Pancreas (tissue), 10 donors: ENCODE data around the gene MYL4. TPM values are rescaled to one million over a fixed set of nuclear protein-coding genes. Genes with fewer than 3 reads are reported as not detected.

ENCODE experiments used
- ATAC-seq, 4 donors: fragments of 200-7000 bp; cut with Tn5 transposase; one replicate each; pipeline versions ENCODE4 v1.8.0 to v1.9.1; 2020; ENCODE audit warnings: mild to moderate bottlenecking in 4 of 4, moderate library complexity in 4 of 4
- DNase-seq, 6 donors: peaks; one replicate each; pipeline ENCODE4 v3.0.0-alpha.2; 2020
- FAIRE-seq: peaks from 2 replicates; lab custom pipeline; 2012; peaks lifted over from hg19 to GRCh38; lab: Jason Lieb, UNC
- H3K27ac ChIP-seq, 4 donors: fragments of 200-600 bp; sonication (generic); 1 replicate in 3 of 4; 2 replicates in 1 of 4; pipeline versions ENCODE4 v1.5.0 to v1.8.0; 2020
- H3K27me3 ChIP-seq, 4 donors: fragments of 200-600 bp; one replicate each; pipeline ENCODE4 v1.8.0; 2021
- H3K36me3 ChIP-seq, 3 donors: fragments of 200-600 bp; sonication (generic) in 1 of 3; one replicate each; pipeline versions ENCODE4 v1.5.0 to v1.8.0; 2020 to 2021
- H3K4me1 ChIP-seq, 3 donors: fragments of 200-600 bp; one replicate each; pipeline ENCODE4 v1.8.0; 2021
- H3K4me3 ChIP-seq, 4 donors: fragments of 200-600 bp; sonication (generic) in 2 of 4; one replicate each; pipeline versions ENCODE4 v1.5.0 to v1.8.0; 2020 to 2021
- H3K9me3 ChIP-seq, 4 donors: fragments of 200-600 bp; one replicate each; pipeline ENCODE4 v1.8.0; 2021
- WGBS, 2 donors: extraction: QIAGEN DNeasy Blood & Tissue Kit; methylation state at CpG; one replicate each; pipeline ENCODE4 v1.1.7; 2013; 5-methylcytosine and 5-hydroxymethylcytosine counted together
- intact Hi-C, 3 donors: fragments of 100-400 bp; cut with DNase I; formaldehyde crosslinking; loops; one replicate each; pipeline versions ENCODE4 v1.11.1 to v1.14.2; 2022
- polyA plus RNA-seq, 2 donors: library from polyadenylated mRNA; stranded (reverse); fragments of 200-250 nt; gene quantifications; one replicate each; pipeline ENCODE4 v1.2.3, GENCODE V29; 2013
- total RNA-seq, 6 donors: library from RNA; stranded (reverse); fragmentation: NEBNext Ultra II Directional in 4 of 6; extraction: Animal tissue kit (Norgen Biotek cat#: 25700) in 4 of 6; gene quantifications; one replicate each; pipeline versions ENCODE4 v1.2.1 to v1.2.4, GENCODE V29; 2021 to 2023
- TF ChIP-seq, protein P1 (sequence below), 4 donors: fragments of 200-600 bp; sonication (generic) in 3 of 4; IDR thresholded peaks; one replicate each; pipeline versions ENCODE4 v1.5.0 to v1.8.0; 2021; ENCODE audit warnings: antibody characterized with exemption in 4 of 4
- donor health status: healthy with polysubstance abuse.
- donor health status: DM: no; HTN: no; CAD: no; lungs with moderate emphysema.
- donor health status: DM: no; HTN: no; CAD: no.
- donor health status: control.
- donor health status: control.
- donor health status: Bipolar disorder and iron deficiency.
- donor health status: DM: yes; HTN: yes; CAD: no.
- donor health status: DM: no; HTN: no; CAD: no.
- donor health status: DM: no; HTN: no; CAD: no.
- donor health status: DM: yes; HTN: yes; CAD: no.

The MYL4 gene
- total and polyA plus RNA-seq, 8 donors: 0.23 to 0.53 (median 0.28) TPM; not detected in 4

DNA sequence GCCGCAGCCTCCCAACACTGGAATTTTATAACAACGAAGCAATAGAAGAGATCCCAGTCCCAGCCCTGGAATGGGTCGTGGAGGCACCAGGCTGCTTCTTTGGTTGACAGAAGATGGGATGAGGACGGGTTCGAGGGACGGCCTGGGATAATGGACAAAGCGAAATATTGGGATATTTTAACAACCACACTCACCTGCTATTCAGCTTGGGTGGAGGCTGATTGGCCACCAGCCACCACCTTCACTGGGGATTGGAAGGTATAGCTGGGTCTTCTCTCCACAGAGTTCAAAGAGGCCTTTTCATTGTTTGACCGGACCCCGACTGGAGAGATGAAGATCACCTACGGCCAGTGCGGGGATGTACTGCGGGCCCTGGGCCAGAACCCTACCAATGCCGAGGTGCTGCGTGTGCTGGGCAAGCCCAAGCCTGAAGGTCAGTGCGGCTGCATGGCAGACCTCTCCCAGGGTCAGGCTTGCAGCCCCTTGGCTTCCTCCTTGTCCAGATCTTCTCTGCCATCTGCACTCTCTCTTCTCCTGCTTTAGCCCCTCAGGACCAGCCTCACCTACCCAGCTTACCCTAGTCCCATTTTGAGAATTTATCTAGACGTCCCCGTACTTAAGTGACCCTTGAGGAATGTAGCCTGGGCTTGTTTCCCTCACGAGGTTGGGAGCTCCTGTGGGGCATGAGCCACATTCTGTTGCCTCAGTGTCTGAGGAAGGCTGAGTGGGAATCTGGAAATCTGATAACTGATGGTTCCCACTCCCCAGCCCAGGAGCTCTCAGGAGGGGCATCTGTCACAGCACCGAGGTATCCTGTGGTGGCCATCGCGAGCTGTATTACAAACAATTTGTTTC lies 10.7 kb downstream of the MYL4 start:
- intact Hi-C loops: no loop called here
- no peak for FAIRE-seq
- no peak for DNase-seq
- WGBS, 2 donors: 81 to 85% methylated on average over 21 of the region's 21 CpGs
- no peak for ATAC-seq
- TF ChIP-seq, protein P1, sequence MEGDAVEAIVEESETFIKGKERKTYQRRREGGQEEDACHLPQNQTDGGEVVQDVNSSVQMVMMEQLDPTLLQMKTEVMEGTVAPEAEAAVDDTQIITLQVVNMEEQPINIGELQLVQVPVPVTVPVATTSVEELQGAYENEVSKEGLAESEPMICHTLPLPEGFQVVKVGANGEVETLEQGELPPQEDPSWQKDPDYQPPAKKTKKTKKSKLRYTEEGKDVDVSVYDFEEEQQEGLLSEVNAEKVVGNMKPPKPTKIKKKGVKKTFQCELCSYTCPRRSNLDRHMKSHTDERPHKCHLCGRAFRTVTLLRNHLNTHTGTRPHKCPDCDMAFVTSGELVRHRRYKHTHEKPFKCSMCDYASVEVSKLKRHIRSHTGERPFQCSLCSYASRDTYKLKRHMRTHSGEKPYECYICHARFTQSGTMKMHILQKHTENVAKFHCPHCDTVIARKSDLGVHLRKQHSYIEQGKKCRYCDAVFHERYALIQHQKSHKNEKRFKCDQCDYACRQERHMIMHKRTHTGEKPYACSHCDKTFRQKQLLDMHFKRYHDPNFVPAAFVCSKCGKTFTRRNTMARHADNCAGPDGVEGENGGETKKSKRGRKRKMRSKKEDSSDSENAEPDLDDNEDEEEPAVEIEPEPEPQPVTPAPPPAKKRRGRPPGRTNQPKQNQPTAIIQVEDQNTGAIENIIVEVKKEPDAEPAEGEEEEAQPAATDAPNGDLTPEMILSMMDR (IDR thresholded peaks at IDR 0.05): no peak
- H3K27ac ChIP-seq: no peak overlapping the region
- H3K36me3 ChIP-seq: no peaks in the 10 kb centered on the region
- H3K9me3 ChIP-seq: no peaks in the 10 kb centered on the region
- no peaks in the 10 kb centered on the region for H3K27me3 ChIP-seq
- H3K4me3 ChIP-seq: no peak overlapping the region
- peaks cover 0 to 4% (median 0%) of the 10 kb centered on the region in 3 donors for H3K4me1 ChIP-seq

DNA sequence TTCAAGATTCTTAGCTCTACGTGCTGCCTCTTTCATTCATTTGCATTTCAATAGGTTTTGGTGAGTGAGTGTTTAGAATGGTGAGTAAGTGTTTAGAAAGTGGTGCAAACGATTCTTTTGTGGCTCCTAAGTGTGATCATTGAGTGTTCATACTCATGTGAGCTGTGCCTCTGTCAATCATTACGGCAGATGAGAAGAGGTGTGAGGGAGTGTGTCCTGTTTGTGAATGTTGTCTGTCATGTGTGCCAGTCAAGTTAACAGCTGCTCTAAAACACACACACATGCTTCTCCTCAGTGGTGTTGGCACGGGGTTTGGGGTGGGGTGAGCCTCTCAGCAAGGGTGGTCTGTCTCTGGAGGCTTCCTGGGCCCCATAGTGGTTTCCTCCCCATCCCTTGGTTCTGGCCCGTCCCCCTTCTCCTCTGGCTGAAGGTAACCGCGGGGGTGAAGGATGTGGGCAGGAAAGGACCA lies 11.4 kb downstream of the MYL4 start:
- Histone ChIP-seq H3K9me3 (no peaks in the 10 kb centered on the region), H3K27me3 (no peaks in the 10 kb centered on the region), H3K27ac (no peak overlapping the region), H3K4me3 (no peak overlapping the region), H3K36me3 (no peaks in the 10 kb centered on the region), H3K4me1 (peaks cover 0 to 11% (median 2%) of the 10 kb centered on the region in 3 donors)
- TF ChIP-seq, protein P1 (IDR thresholded peaks at IDR 0.05): no peak
- ATAC-seq: no peak
- 70 to 74% methylated on average over 7 of the region's 7 CpGs for WGBS, 2 donors
- no peak for DNase-seq
- intact Hi-C loops: no loop called here
- FAIRE-seq: no peak

DNA sequence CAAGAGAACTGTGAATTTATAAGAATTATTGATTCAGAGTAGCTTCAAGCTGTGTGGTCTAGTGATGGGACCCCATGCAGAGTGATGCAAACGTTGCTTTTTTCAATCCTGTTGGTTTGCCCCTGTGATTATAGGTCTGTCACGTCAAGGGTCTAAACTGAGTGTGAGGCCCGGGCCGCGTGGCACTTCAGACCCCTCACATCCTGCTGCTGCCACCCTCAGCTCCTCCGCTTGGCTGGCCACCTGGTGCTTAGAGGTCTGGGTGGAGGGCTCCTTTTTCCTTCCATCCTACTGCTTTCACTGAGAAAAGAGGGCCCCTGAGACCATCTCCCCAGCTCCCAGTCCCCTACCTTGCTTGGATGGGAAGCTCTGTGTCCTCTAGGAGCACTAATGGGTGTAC lies 12.0 kb downstream of the MYL4 start:
- TF ChIP-seq, protein P1 (IDR thresholded peaks at IDR 0.05): no peak
- FAIRE-seq (no peak), ATAC-seq (no peak), DNase-seq (no peak)
- peaks cover 0 to 17% (median 5%) of the 10 kb centered on the region in 3 donors for H3K4me1 ChIP-seq
- WGBS, 2 donors: 78% methylated on average over 6 of the region's 6 CpGs
- H3K9me3 ChIP-seq: no peaks in the 10 kb centered on the region
- no peak overlapping the region for H3K27ac ChIP-seq
- no peak overlapping the region for H3K4me3 ChIP-seq
- intact Hi-C loops: no loop called here
- no peaks in the 10 kb centered on the region for H3K27me3 ChIP-seq
- H3K36me3 ChIP-seq: no peaks in the 10 kb centered on the region

DNA sequence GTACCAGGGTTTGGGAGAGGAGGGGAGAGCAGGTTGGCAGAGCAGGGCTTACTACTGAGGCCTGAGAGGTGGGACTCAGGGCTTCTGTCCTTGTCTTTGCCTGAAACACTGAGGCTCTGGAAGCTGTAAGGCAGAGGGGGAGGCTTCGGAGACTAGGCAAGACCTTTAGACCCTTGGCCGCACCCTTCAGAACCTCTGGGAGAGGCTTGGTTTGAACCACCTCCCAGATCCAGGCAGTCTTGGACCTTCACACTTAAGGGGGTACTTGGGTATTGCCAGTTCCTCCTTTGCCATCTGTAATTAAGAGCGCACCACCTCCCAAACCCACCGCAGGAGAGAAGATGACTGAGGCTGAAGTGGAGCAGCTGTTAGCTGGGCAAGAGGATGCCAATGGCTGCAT lies 12.9 kb downstream of the MYL4 start:
- TF ChIP-seq, protein P1 (IDR thresholded peaks at IDR 0.05): no peak
- H3K27ac ChIP-seq: no peak overlapping the region
- no peak overlapping the region for H3K4me3 ChIP-seq
- WGBS, 2 donors: 90 to 94% methylated on average over 4 of the region's 4 CpGs
- ATAC-seq: no peak
- no peak for DNase-seq
- no peak for FAIRE-seq
- H3K36me3 ChIP-seq: no peaks in the 10 kb centered on the region
- intact Hi-C loops: no loop called here
- H3K9me3 ChIP-seq: no peaks in the 10 kb centered on the region
- peaks cover 0 to 17% (median 5%) of the 10 kb centered on the region in 3 donors for H3K4me1 ChIP-seq
- no peaks in the 10 kb centered on the region for H3K27me3 ChIP-seq

DNA sequence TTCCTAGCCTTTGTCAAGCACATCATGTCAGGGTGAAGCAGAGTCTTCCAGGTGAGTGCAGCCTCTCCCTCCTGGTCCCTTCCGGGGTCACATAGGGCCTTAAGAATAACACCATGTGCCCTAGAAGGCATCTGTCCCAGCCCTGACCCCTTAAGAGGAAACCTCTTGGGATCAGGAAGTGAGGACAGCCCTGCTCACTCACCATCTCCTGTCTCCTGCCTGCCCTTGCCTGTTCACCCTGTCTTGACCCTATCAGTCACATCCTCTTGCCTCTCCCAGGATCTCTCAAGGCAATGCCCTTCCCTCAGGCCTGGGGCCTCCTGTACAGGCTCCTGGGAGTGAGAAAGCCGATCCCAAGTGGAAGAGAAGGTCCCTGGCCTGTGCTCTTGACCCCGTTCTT lies 13.9 kb downstream of the MYL4 start:
- intact Hi-C loops: no loop called here
- FAIRE-seq (no peak), ATAC-seq (no peak), DNase-seq (no peak)
- TF ChIP-seq, protein P1 (IDR thresholded peaks at IDR 0.05): no peak
- 81 to 95% methylated on average over 3 of the region's 3 CpGs for WGBS, 2 donors
- H3K4me3 ChIP-seq: no peak overlapping the region
- H3K9me3 ChIP-seq: no peaks in the 10 kb centered on the region
- no peaks in the 10 kb centered on the region for H3K27me3 ChIP-seq
- peaks cover 0 to 17% (median 5%) of the 10 kb centered on the region in 3 donors for H3K4me1 ChIP-seq
- H3K36me3 ChIP-seq: no peaks in the 10 kb centered on the region
- H3K27ac ChIP-seq: no peak overlapping the region
